Mucosa of rectum (tissue), 2 donors: ENCODE data around the gene OR51B4.
"Not testable (repeated sequence)": the region's sequence is repeated elsewhere in the genome, so short reads cannot be mapped to it uniquely, and the experiment has no call there.

ENCODE experiments used
- H3K27ac ChIP-seq, 2 donors: one replicate each; pipeline ENCODE4 v1.7.0; 2013; ENCODE audit warnings: inconsistent platforms in 2 of 2, low read depth in 2 of 2, low read length in 2 of 2
- H3K27me3 ChIP-seq, 2 donors: one replicate each; pipeline ENCODE4 v1.7.0; 2013; ENCODE audit warnings: low read length in 2 of 2; ENCODE audit not compliant: control insufficient read depth in 2 of 2, insufficient read depth in 2 of 2
- H3K36me3 ChIP-seq, 2 donors: one replicate each; pipeline ENCODE4 v1.7.0; 2013; ENCODE audit warnings: low read length in 2 of 2; ENCODE audit not compliant: control insufficient read depth in 2 of 2, insufficient read depth in 2 of 2
- H3K4me1 ChIP-seq, 2 donors: one replicate each; pipeline ENCODE4 v1.7.0; 2013; ENCODE audit warnings: low read length in 2 of 2, mild to moderate bottlenecking in 1 of 2; ENCODE audit not compliant: control insufficient read depth in 2 of 2, insufficient read depth in 2 of 2
- H3K4me3 ChIP-seq, 2 donors: one replicate each; pipeline ENCODE4 v1.7.0; 2013; ENCODE audit warnings: low read length in 2 of 2
- H3K9ac ChIP-seq, 2 donors: one replicate each; pipeline ENCODE4 v1.7.0; 2013; ENCODE audit warnings: low read length in 2 of 2, low read depth in 1 of 2, mild to moderate bottlenecking in 1 of 2
- H3K9me3 ChIP-seq, 2 donors: one replicate each; pipeline ENCODE4 v1.7.0; 2013; ENCODE audit warnings: low read length in 2 of 2; ENCODE audit not compliant: control insufficient read depth in 2 of 2
- donor health status: healthy.
- donor health status: Normal muscosa, but diverticular disease.

OR51B4 gene

DNA sequence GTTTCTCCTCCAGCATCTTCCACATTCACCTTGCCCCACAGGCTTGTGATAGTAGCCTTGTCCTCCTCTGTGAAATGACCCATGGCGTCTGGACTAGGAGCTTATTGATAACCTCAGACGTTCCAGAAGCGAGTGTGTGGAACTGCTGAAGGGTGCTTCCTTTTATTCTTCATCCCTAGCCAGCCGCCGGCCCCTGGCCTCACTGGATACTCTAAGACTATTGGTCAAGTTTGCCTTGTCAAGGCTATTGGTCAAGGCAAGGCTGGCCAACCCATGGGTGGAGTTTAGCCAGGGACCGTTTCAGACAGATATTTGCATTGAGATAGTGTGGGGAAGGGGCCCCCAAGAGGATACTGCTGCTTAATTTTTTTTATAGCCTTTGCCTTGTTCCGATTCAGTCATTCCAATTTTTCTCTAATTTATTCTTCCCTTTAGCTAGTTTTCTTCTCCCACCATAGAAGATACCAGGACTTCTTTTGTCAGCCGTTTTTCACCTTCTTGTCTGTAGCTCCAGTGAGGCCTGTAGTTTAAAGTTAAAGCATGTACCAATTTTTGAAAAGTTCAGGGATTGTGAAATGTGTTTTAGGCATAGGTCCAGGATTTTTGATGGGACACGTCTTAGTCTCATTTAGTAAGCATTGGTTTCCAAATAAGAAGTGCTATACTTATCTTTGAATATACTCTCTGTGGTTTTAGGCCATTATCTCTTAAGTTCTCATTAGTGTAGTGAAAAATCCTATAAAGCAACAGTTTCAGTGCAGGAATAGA lies 46.9 kb downstream of the OR51B4 start, which contains the start of gene HBG2:
Gene HBG2, minus strand, starts transcription at position 136 of the 768 bp plus-strand sequence. Its CDS starts 53 bp downstream, at position 83.
- not testable (repeated sequence) for H3K36me3 ChIP-seq, H3K4me1 ChIP-seq, H3K27me3 ChIP-seq, H3K9me3 ChIP-seq, H3K27ac ChIP-seq, H3K4me3 ChIP-seq, H3K9ac ChIP-seq

- not testable (repeated sequence) for H3K9ac ChIP-seq, H3K36me3 ChIP-seq, H3K4me3 ChIP-seq, H3K9me3 ChIP-seq, H3K27me3 ChIP-seq, H3K27ac ChIP-seq, H3K4me1 ChIP-seq
Observed at GRCh38 chr11:5254023-5254422, 47.7 kb downstream of the OR51B4 start.

DNA sequence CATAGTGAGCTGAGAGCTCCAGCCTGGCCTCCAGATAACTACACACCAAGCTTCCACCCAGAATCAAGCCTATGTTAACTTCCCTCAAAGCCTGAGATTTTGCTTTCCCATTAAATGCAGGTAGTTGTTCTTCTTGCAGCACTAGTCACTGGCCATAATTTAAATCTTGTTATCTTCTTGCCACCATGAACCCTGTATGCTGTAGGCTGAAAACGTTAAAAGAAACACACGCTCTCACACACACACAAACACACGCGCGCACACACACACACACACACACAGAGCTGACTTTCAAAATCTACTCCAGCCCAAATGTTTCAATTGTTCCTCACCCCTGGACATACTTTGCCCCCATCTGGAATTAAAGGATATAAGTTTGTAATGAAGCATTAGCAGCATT lies 48.3 kb downstream of the OR51B4 start:
- H3K9me3 ChIP-seq, H3K36me3 ChIP-seq, H3K4me3 ChIP-seq, H3K4me1 ChIP-seq, H3K9ac ChIP-seq, H3K27me3 ChIP-seq, H3K27ac ChIP-seq: not testable (repeated sequence)

GRCh38 chr11:5252919-5253265 lies 48.9 kb downstream of the OR51B4 start:
- Histone ChIP-seq H3K4me1 (no peaks in the 10 kb centered on the region), H3K4me3 (no peak overlapping the region), H3K36me3 (no peaks in the 10 kb centered on the region), H3K27me3 (no peaks in the 10 kb centered on the region), H3K9ac (no peak overlapping the region), H3K9me3 (no peaks in the 10 kb centered on the region), H3K27ac (no peak overlapping the region)

DNA sequence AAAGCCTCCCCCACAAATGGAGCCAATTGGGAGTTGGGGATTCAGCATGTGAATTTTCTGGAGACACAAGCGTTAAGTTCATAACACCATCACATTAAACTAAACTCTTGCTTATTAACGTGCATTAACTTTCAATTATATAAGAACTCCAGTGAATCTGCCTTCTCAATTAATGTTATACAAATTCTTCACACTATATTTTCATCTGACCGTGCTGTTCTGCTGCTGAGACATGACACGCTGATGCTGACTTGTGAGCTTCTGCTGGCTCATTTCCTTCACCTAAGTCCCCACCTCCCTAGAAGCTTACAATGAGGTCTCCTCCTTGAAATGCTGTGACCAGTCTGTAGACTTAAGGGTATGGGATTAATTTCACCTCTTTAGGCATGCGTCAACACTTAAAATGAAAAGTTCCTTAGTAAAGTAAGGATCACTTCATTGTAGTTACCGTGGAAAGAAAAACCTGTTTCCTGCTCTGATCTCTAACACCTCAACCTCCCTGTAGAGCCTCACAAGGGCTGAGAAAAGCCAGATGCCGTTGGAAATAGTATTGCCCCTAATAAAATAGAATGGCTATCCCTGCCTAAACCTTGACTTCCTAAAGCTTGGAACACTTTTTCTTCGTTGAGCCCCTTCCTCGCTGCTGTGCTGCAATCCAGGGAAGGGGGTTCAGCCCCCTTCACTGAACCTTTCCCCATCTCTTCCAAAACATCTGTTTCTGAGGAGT lies 49.4 kb downstream of the OR51B4 start:
- no peaks in the 10 kb centered on the region for H3K4me1 ChIP-seq
- no peaks in the 10 kb centered on the region for H3K27me3 ChIP-seq
- no peaks in the 10 kb centered on the region for H3K36me3 ChIP-seq
- H3K9ac ChIP-seq, result no peak overlapping the region
- H3K9me3 ChIP-seq, result no peaks in the 10 kb centered on the region
- no peak overlapping the region for H3K4me3 ChIP-seq
- no peak overlapping the region for H3K27ac ChIP-seq

GRCh38 chr11:5251746-5252145 lies 50.0 kb downstream of the OR51B4 start:
- Histone ChIP-seq H3K9ac (no peak overlapping the region), H3K4me3 (no peak overlapping the region), H3K27ac (no peak overlapping the region), H3K27me3 (no peaks in the 10 kb centered on the region), H3K36me3 (no peaks in the 10 kb centered on the region), H3K9me3 (no peaks in the 10 kb centered on the region), H3K4me1 (no peaks in the 10 kb centered on the region)
